Upper lobe of left lung (tissue), 6 donors: ENCODE data around the gene LY6G5C. TPM values are rescaled to one million over a fixed set of nuclear protein-coding genes. Genes with fewer than 3 reads are reported as not detected.

Source experiments
- ATAC-seq, 2 donors: fragments of 200-7000 bp; cut with Tn5 transposase; one replicate each; pipeline ENCODE4 v1.9.1; 2022; ENCODE audit warnings: mild to moderate bottlenecking in 2 of 2, moderate library complexity in 2 of 2; ENCODE audit not compliant: low FRiP score in 2 of 2
- DNase-seq, 2 donors: peaks; one replicate each; pipeline ENCODE4 v3.0.0-alpha.2; 2019 to 2020
- H3K27ac ChIP-seq, 4 donors: fragments of 200-600 bp; sonication (generic); one replicate each; pipeline ENCODE4 v1.5.1; 2016 to 2019
- H3K27me3 ChIP-seq, 4 donors: fragments of 200-600 bp; sonication (generic); one replicate each; pipeline ENCODE4 v1.5.1; 2017 to 2019
- H3K36me3 ChIP-seq, 4 donors: fragments of 200-600 bp; sonication (generic); one replicate each; pipeline ENCODE4 v1.5.1; 2016 to 2019
- H3K4me1 ChIP-seq, 4 donors: fragments of 200-600 bp; sonication (generic); one replicate each; pipeline ENCODE4 v1.5.1; 2018 to 2019
- H3K4me3 ChIP-seq, 4 donors: fragments of 200-600 bp; sonication (generic); one replicate each; pipeline ENCODE4 v1.5.1; 2017 to 2019; ENCODE audit warnings: mild to moderate bottlenecking in 2 of 4, moderate library complexity in 1 of 4
- H3K9me3 ChIP-seq, 4 donors: fragments of 200-600 bp; sonication (generic); one replicate each; pipeline ENCODE4 v1.5.1; 2018 to 2019
- CTCF ChIP-seq, 6 experiments: fragments of 450-650 bp in 4 of 6; fragments of 200-600 bp in 2 of 6; sonication (generic) in 2 of 6; IDR thresholded peaks; one replicate each; pipeline ENCODE4 v1.5.1; 2016 to 2019; ENCODE audit warnings: antibody characterized with exemption in 6 of 6
- EP300 ChIP-seq, 4 donors: sonication (generic); formaldehyde crosslinking; IDR thresholded peaks; one replicate each; pipeline ENCODE4 v1.5.1; 2017; ENCODE audit warnings: antibody characterized with exemption in 4 of 4, control low read depth in 2 of 4
- POLR2A ChIP-seq, 4 donors: fragments of 450-650 bp; IDR thresholded peaks; one replicate each; pipeline ENCODE4 v1.5.1; 2016 to 2017; ENCODE audit warnings: antibody characterized with exemption in 4 of 4, mild to moderate bottlenecking in 2 of 4
- POLR2AphosphoS5 ChIP-seq, 2 donors: sonication (generic); formaldehyde crosslinking; IDR thresholded peaks; one replicate each; pipeline ENCODE4 v1.5.1; 2017; ENCODE audit warnings: antibody characterized with exemption in 2 of 2
- WGBS, 2 donors: methylation state at CpG; one replicate each; pipeline ENCODE4 v1.1.5; 2017 to 2018; 5-methylcytosine and 5-hydroxymethylcytosine counted together
- total RNA-seq, 6 donors: library from RNA; depleted of rRNA in 4 of 6; stranded (reverse); fragments of >200 nt in 4 of 6; gene quantifications; one replicate each; pipeline versions ENCODE4 v1.1.0 to v1.2.1, GENCODE V29; 2016 to 2021
- donor health status: DM: no; HTN: no; CAD: no; lungs with moderate emphysema.
- donor health status: DM: no; HTN: yes; CAD: no; lungs with severe emphysema.

LY6G5C gene
- total RNA-seq, 6 donors from 2014 or later: 1.8 to 4.4 (median 3.1) TPM; not detected in 2

GRCh38 chr6:31659649-31660380 is 21.1 kb downstream of the LY6G5C start:
- H3K27ac ChIP-seq: peak overlapping the region; percentile 84 to 97 (median 90)
- peaks cover 0 to 42% (median 17%) of the 10 kb centered on the region in 4 donors for H3K36me3 ChIP-seq
- no peaks in the 10 kb centered on the region for H3K9me3 ChIP-seq
- TF ChIP-seq EP300 (IDR thresholded peaks at IDR 0.05) (no peak), CTCF (IDR thresholded peaks at IDR 0.05) (no peak), POLR2A (IDR thresholded peaks at IDR 0.05) (no peak), POLR2AphosphoS5 (IDR thresholded peaks at IDR 0.05) (no peak)
- no peaks in the 10 kb centered on the region for H3K27me3 ChIP-seq
- peak overlapping the region; percentile 64 to 92 (median 64) for H3K4me3 ChIP-seq
- DNase-seq (peak in 1 of 2 donors; percentile 45), ATAC-seq (peak; percentile 25 to 34)
- H3K4me1 ChIP-seq: peaks cover 46 to 68% (median 52%) of the 10 kb centered on the region in 4 donors
- WGBS, 2 donors: 22 to 28% methylated on average over 6 to 10 of the region's 13 CpGs

- peak overlapping the region; percentile 84 to 97 (median 90) for H3K27ac ChIP-seq
- H3K4me1 ChIP-seq: peaks cover 41 to 64% (median 48%) of the 10 kb centered on the region in 4 donors
- TF ChIP-seq CTCF (IDR thresholded peaks at IDR 0.05): no peak
- TF ChIP-seq POLR2AphosphoS5 (IDR thresholded peaks at IDR 0.05): no peak
- no peak for TF ChIP-seq EP300 (IDR thresholded peaks at IDR 0.05)
- TF ChIP-seq POLR2A (IDR thresholded peaks at IDR 0.05): no peak
- WGBS, 2 donors: 80 to 87% methylated on average over 8 to 13 of the region's 13 CpGs
- H3K4me3 ChIP-seq: peak overlapping the region; percentile 64 to 92 (median 64)
- DNase-seq: no peak
- ATAC-seq: no peak
- no peaks in the 10 kb centered on the region for H3K27me3 ChIP-seq
- H3K9me3 ChIP-seq: no peaks in the 10 kb centered on the region
- H3K36me3 ChIP-seq: peaks cover 0 to 46% (median 17%) of the 10 kb centered on the region in 4 donors
Observed at GRCh38 chr6:31658983-31659648, 21.8 kb downstream of the LY6G5C start.

GRCh38 chr6:31658158-31658688 is 22.6 kb downstream of the LY6G5C start:
- Histone ChIP-seq H3K27ac (peak overlapping the region in 1 of 4 donors; percentile 13), H3K36me3 (peaks cover 0 to 43% (median 17%) of the 10 kb centered on the region in 4 donors), H3K4me3 (peak overlapping the region in 1 of 4 donors; percentile 64), H3K27me3 (no peaks in the 10 kb centered on the region), H3K9me3 (no peaks in the 10 kb centered on the region), H3K4me1 (peaks cover 38 to 62% (median 46%) of the 10 kb centered on the region in 4 donors)
- ATAC-seq (no peak), DNase-seq (no peak)
- TF ChIP-seq EP300 (IDR thresholded peaks at IDR 0.05): no peak
- WGBS, 2 donors: 77 to 84% methylated on average over 4 of the region's 4 CpGs

- ATAC-seq (no peak), DNase-seq (no peak)
- Histone ChIP-seq H3K4me3 (no peak overlapping the region), H3K36me3 (peaks cover 0 to 40% (median 17%) of the 10 kb centered on the region in 4 donors), H3K27me3 (no peaks in the 10 kb centered on the region), H3K27ac (no peak overlapping the region), H3K9me3 (no peaks in the 10 kb centered on the region), H3K4me1 (peaks cover 36 to 58% (median 41%) of the 10 kb centered on the region in 4 donors)
- no peak for TF ChIP-seq CTCF (IDR thresholded peaks at IDR 0.05)
- TF ChIP-seq EP300 (IDR thresholded peaks at IDR 0.05): no peak
- TF ChIP-seq POLR2AphosphoS5 (IDR thresholded peaks at IDR 0.05): no peak
- no peak for TF ChIP-seq POLR2A (IDR thresholded peaks at IDR 0.05)
- WGBS, 2 donors: 82 to 86% methylated on average over 6 of the region's 6 CpGs
Observed at GRCh38 chr6:31657406-31658157, 23.3 kb downstream of the LY6G5C start.
